GM19351 (cell line): ENCODE measurements around the gene IRF4.

ENCODE experiments used
- ATAC-seq: cut with Tn5 transposase; IDR thresholded peaks from one replicate; pipeline ENCODE4 v1.9.1; 2021; ENCODE audit warnings: mild to moderate bottlenecking, moderate library complexity; ENCODE audit not compliant: unreplicated experiment

IRF4 gene

DNA sequence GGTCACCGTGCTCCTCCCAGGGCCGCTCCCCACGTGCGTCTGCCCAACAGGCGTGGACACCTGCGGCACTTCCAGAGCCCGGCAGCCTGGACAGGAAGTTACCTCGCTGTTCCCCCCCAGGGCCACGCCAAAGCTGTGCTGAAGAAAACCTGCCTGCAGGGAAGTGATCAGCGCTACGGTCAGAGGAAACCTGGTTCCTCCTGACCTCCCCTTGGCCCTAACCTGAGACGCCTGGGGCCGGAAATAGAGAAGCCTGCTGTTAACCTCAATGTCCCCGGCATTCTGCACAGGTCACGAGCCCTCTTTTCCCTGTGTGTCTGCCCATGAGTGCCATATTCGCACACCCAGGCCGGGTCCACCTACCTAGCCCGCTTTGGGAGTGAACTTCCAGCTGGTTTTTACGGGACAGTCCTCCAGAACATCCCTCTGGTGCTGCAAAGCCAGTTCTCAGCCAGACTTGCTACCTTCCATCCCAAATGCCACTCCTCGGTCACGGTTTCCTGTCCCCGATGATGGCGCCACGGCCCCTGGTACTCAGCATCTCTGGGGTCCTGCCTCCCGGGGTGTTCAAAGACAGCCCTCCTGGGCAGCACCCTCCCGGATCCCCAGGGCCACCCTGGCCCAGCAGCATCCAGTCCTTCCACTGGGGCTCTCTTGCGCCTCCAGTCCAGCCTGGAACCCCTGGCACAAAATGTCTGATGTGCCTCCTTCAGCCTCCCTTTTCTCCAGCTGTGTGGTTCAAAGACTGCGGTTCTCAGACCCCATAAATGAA is 12.0 kb upstream of the IRF4 start:
- ATAC-seq = peak; percentile 69

DNA sequence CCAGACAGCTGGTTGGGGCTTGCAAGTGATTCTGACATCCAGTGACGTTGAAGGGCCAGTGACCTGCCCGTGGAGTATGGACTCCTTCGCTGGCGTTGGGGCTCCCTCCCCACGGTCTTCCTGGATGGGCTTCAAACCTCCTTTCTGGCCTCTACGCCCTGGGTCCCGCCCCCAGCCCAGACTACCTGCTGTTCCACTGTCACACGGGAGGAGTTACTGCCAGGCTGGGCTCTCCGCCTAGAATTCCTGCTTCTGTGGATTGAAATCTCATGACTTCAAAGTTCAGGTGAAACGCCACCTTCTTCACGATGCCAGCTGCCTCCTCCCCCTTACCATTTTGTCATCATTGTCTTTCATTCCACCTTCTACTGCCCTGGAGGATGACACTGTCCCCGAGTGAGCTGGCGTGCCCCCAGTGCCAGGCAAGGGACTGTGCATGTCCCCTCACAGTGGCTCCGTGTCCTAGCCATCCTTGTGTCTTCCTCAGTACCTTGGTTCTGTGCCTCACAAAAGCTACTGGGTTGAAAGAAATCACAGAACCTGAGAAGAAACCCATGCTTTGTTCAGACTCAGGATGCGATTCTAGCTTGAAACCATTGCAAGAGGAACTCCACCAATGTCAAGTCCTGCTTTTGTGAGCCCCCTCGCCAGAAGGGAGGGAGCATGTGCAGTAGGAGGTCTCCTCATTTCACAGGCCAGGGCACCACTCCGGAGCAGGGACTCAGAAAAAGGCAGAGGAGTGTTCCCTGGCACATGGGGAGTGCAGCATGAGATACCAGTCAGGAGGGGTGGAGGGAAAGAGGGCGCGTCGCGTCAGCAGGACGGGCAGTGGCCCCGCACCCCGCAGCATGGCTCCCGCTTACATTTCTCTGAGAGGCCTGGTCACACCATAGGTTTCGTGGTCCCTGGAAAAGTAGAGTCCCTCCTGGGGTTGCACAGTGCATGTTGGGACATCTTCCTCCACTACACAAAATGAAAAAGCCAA is 11.0 kb upstream of the IRF4 start:
- ATAC-seq = no peak

DNA sequence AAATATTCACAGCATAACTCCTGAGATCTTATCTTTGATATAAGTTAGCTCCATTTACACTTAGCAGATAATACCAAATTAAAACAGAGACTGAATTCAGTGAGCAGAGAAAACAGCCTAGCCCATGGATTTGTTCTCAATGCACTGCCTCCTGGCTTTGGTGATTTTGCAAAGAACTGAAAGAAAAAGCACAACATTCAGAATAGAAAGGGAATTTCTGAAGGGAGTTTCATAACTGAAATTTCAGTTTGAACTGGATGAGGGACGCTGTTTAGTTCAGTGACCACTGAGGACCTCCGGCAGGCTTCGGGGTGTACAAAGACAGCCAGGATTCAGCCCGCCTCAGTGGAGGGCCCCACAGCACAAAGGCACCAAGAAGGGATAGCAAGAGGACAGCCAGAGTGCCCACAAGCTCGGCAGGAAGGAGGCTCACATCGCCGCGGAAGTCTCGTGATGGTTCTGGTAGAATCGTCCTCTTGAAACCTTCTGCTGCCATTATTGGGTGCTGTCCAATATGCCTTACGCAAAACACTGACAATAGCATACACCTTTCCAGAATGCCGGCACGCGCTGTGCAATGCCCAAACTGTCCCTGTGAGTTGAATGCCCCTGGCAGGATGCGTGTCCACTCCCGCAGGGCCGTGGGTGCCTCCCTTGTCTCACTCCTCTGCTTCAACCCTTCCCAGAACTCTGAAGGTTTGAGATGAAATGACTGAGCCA is 9.7 kb upstream of the IRF4 start:
- no peak for ATAC-seq

DNA sequence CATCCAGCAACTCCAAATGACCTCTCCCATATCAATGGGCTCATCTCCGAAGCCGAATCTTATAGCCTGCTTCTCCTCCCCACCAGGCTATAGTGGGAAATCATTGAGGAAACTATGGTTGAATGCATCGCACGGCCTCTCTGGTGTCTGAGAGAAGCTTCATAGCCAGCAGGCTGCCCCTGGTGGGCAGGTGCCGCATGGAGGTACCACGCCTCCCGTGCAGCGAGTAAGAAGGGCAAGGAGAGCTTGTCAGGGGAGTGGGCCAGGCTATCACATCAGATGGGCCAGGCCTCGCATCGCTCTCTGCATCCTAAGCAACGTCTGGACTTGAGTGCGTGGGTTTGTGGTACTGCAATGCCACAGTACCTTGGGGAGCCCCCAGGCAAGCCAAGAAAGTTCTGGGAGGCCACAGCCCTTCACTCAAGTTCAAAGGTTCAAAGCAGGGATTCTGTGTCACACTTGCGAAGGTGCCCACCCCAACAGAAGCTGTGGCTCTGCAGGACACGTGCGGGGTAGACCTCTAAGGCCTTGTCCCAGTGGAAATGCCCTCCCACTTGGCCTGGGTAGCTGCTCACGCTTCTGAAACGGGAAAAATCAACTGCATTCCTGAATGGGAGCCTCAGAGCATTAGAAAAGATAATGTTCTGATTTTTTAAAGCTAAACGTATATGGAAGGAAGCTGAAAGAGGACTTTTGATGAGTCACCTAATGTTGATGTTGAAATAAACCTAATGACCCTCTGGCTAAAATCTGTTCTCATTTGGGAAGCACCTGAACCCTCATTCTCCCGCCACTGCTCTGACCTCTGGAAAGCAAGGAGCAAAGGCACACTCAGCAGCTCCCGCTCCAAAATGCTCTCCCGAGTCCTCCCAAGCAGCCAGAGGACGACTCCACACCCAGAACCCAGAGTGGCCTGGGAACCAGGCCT is 8.4 kb upstream of the IRF4 start:
- no peak for ATAC-seq

DNA sequence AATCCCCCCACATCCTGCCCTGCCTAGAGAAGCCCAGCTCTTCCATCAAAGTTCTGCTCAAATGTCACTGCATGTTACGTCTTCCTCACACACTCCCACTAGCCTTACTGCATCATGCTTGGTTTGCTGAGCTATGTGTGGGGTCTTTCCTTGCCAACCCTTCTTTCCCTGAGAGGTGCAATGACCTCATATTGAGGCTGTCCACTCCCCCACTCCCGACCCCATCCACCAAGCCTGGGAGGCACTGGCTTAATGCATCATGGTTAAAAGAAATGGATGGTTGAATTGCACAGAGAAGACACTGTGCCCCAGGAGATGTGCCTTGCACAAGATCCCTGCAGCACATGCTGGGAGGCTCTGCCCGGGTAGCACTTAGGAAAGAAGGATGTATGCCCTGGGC is 7.7 kb upstream of the IRF4 start:
- no peak for ATAC-seq

DNA sequence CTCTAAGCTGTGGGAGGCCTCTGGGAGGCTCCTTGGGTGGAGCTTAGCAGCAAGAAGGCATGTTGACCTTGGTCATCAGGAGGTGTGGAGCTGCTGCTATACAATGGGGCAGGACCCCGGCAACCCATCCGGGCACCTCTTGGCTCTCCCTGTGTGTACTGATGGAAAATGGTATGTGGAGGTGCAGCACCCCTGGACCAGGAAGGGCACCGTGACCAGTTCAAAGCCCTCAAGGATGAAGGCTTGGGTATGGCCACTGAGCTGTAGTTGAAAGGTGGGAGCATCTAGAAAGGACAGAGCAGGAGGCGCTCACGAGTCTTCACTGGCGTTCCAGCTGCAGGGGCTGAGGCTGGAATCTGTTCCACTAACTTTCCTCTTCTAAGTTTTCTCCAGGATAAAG is 6.7 kb upstream of the IRF4 start:
- no peak for ATAC-seq

DNA sequence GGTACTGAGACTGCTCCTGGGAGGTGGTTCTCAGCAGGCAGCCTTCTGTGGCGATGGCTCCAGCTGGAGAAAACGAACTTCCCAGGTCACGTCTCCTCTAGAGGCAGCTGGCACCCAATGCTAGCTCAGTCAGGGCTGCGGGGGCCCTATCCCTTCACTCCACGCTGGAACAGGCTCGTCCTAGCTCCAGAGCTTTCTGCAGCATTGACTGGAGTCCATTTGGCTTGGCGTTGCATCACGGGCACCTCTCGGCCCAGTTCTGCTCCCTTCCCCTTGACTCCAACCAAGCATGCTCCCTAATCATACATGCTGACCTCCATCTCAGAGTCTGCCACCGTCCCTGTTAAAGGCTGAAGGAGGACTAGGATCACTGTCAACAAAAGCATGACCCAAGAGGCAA is 5.9 kb upstream of the IRF4 start:
- no peak for ATAC-seq

DNA sequence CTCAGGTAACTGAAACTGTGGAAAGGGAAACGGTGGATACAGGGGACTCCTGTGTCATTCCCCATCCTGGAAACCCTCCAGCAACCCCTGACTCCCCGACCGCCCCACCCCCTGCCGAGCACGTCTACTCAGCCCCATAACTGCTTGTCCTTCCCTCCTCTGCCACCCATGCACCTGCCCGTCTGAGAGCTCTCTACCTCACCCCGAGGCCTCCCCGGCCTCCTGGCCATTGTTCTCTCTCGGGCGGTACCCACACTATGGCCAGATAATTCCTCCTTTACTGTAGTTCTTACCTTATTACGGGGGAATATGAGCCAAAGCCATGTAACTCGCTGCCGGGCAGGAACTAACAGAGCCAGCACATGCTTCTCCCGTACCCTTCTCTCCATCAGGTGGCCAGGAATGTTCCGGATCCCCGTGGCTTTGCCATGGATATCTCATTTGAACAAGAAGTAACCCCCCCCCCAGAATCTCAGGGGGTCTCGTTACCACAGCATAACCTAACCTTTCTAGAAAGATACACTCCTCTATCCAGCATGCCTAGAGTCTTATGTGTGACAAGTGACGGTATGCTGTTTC is 4.8 kb upstream of the IRF4 start:
- ATAC-seq = no peak

DNA sequence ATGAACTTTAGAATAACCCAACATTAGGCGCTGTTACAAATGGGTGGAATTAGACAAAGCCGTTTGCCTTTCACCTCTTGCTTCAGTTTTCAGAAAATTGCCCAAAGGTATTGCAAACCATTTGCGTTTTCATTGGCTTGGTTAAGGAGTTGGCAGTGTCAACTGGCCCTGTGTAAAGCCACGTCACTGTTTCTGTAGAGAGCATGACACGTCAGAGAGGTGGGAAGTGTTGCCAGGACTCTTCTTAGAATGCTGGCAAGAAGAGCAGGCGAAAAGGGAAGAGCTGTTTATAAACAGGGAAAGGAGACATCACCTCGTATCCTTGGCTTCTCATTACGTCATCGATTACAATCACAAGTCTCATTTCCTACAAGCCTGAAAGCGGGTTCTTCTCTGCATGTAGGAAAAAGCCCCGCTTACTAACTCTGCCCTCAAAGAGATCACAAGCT is 4.2 kb upstream of the IRF4 start:
- no peak for ATAC-seq

DNA sequence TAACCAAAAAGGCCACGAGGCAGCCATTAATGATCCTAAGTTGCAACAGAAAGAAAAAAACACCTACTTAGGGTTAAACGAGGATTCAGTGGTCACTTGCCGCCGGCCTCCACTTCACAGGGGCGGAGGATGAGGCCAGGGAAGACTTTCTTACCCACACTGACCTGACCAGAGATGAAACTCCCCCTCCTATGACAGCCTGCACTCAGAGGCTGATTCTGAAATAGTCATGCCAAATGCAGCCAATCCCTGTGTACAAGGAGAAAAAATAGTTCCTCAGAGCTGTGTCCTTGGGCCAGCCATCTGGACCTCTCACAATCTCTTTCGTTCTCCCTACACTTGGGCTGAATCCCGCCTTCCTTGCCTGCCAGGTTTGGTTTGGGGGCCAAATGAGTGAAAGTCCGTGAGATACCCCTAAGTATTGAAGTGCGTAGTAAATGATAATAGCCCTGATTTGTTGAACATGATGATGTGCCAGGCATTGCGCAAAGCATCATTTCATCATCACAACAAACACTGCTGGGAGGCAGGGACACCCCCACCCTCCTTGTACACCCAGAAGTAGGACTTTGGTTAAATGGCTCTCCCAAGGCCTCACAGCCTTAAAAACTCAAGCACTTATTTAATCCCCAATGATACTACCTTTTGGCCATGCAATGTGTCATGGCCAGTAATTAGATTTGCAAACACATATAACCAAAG is 3.2 kb upstream of the IRF4 start:
- no peak for ATAC-seq

DNA sequence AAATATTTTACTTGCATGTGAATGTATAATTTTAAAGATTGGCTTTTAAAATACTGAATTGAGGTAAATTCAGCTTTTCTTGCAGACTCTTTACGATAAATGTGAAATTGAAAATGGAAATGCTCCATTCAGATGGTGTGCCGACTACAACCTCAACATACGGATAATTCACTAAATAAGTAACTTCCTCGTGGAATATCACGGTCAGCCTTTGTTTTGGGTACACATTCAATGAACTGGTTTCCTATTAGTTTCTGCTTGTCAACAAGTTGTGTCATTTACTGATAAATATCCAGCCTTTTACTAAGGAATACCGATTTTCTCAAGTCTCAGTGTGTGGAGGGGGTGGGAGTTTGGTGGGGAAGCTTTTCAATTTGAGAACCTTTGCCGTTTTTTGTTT is 2.4 kb upstream of the IRF4 start:
- no peak for ATAC-seq

DNA sequence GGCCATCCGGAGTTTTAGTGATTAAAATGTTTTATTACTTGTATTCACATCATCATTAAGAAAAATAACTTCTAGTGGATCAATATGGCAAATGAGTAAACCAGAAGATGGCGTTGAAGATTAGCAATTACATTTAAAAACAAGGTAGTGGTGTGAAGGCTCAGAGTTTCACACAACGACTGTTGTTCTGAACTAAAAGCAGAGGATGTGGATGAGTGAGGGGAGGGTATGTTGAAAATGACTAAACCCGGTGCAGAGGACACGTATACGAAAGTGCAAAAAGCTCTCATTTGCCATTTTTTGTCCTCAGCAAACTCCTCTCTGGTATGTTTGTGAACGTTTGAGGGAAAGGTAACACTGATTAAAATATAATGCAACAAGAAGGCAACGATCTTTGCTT is 1.9 kb upstream of the IRF4 start:
- ATAC-seq = peak; percentile 44

DNA sequence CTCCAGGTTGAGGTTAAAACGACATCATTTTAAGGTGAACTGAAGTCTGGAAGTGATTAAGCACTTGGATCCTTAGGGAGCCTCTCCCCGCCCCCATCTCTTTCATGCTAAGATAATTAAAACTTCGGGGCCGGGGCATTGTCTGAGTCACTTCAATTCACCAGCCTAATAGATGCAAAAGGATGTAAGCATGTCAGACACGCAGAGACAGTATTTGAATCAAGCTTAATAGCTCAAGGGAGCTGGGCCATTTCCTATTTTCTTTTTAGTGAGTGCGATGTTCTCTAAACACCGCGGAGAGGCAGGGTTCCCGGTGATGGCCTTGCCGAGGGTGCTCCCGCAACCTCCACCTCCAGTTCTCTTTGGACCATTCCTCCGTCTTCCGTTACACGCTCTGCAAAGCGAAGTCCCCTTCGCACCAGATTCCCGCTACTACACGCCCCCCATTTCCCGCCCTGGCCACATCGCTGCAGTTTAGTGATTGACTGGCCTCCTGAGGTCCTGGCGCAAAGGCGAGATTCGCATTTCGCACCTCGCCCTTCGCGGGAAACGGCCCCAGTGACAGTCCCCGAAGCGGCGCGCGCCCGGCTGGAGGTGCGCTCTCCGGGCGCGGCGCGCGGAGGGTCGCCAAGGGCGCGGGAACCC is 516 bp upstream of the IRF4 start:
- ATAC-seq = peak; percentile 24

DNA sequence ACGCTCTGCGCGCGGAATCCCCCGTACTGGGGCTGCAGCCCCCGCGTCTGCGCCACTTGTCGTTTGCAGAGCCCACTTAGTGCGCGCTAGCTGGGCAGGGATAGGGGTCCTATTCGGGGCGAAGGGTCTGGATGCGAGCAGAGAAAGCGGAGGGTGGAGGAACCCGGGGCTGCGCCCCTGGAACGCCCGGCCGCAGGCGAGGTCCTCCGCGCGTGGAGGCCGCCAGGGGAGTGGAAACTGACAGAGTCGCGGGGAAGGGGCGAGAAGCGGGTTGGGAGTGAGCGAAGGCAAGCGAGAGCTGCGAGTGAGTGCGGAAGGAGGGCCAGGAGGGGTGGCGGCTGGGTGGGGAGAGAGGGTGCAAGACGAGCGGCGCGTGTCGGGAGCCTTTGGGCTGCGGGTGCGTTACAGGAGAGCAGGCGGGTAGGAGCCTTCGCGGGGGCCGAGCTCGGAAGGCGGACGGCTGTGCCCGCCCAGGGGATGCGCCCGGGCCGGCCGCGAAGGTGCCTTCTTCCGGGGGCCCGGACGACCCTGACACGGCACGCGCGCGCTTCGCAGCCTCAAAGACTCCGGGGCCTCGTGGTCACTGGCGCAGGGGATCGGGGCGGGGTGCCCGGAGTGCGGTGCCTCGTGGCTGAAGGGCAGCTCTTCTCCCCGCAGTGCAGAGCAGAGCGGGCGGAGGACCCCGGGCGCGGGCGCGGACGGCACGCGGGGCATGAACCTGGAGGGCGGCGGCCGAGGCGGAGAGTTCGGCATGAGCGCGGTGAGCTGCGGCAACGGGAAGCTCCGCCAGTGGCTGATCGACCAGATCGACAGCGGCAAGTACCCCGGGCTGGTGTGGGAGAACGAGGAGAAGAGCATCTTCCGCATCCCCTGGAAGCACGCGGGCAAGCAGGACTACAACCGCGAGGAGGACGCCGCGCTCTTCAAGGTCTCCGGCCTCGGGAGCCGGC is 1.2 kb downstream of the IRF4 start:
- no peak for ATAC-seq

DNA sequence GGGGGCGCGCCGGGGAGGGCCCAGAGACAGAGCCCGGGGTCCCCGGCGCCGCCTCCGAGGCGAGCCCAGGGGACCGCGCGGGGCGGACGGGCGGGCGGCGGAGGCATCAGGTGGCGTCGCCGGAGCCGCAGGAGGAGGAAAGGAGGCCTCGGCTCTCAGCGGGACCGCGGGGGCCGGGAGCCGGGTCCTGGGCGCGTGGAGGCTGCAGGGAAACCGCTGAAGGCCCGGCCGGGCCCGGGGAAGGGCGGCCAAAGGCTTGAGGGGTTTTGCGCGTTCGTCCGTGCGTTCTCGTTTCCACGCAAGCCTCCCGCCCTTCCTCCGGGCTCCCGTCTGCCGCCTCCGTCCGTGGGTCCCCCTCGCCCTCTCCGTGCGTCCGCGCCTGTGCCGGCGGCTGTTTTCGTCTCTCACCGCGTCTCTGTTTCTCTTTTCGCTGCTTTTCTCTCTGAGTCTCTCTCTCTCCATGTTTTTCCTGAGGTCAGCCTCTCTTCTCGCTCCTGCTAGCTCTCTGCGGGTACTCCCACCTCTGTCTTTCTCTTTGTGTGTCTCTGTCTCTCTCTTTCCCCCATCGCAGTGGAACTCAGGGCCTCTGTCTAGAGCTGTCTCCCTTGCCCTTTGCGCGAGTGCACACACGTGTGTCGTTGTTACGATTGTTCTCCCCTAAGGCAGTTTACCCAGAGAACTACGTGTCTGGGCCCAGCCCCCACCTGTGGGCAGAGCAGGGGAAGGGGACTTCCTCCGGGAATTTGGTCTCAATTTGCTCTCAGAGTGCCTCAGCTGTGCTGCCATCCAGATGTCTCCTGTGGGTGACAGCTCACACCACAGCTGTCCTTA is 2.1 kb downstream of the IRF4 start:
- no peak for ATAC-seq

DNA sequence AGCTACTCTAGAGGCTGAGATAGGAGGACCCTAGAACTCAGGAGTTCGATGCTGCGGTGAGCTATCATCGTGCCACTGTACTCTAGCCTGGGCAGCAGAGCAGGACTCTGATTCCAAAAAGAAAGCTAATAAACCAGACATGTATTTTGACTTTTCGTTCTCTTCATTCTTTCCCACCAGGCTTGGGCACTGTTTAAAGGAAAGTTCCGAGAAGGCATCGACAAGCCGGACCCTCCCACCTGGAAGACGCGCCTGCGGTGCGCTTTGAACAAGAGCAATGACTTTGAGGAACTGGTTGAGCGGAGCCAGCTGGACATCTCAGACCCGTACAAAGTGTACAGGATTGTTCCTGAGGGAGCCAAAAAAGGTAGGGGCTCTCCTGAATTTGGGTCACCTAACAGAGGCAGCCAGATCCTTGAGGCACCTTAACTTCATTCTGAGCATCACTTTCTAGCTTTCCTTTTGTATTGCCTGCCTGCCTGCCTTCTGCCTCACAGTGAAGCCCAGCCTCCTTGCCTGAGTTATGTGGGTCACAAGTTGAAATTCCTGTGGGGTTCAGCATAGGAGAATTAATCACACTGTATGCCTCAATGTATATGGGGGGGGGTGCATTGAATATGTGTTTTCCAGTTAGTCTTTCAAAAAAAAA is 3.2 kb downstream of the IRF4 start:
- ATAC-seq = no peak
